GM21529 (cell line): Measurements from ENCODE around the gene SERF2.

Experiments
- ATAC-seq: cut with Tn5 transposase; IDR thresholded peaks from one replicate; pipeline ENCODE4 v1.9.1; 2021; ENCODE audit not compliant: unreplicated experiment

SERF2 gene

DNA sequence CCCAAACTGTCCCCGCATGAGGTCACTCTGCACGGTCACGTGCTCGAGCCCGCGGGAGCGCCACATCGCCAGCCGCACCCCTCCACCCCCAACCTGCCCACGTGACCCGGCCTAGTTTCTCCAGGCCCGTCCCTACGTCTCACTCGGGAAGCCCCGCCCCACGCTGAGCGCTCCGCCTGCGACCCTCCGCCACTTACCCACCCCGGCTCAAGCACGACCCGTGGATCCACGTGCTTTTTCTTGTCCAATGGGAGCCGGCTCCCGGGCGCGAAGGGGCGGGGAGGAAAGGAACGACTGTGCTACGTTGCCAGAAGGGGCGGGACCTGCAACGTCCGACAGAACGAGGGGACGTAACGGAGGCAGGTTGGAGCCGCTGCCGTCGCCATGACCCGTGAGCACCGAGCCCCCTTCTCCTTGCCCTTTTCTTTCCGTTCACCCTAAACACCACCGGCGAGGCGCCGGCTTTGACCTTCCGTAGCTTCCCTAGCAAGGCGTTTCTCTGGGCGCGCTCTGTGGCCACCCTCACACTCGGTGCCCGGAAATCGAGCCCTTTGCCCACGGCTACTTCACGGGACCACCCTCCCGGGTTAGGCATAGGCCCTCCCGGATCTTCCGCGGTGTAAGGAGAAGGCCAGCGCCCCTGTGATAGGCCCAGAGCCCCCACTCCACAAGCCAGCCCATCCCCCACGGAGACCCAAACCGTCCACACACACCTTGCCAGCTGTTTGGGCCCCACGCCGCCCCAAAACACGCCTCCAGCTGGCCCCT, at the start of gene SERF2:
SERF2 (plus strand) TSS at position 328 of the 768 bp plus-strand sequence; CDS start at position 385, 57 bp downstream.
- ATAC-seq, result peak; percentile 84

DNA sequence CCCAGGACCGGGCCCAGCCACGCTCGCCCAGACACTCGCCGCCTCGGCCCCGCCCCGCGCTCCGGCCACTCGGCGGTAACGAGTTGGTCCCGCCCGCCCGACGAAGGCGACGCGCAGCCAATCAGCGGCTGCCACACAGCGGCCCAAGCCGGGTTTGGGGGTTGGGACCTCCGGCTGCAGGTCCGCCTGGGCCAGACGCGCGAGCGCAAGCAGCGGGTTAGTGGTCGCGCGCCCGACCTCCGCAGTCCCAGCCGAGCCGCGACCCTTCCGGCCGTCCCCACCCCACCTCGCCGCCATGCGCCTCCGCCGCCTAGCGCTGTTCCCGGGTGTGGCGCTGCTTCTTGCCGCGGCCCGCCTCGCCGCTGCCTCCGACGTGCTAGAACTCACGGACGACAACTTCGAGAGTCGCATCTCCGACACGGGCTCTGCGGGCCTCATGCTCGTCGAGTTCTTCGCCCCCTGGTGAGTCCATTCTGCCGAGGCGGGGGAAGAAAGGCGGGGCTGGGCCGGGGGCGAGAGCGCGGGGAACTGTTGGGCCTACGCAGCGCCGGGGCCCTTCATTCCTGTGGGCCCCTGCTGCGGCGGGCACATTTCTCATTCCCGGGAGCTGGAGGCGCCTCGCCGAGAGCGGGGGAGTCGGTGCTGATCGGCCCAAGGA, 45.7 kb upstream of the SERF2 start, which contains the start of gene PDIA3:
PDIA3 (plus strand) TSS at position 194 of the 658 bp plus-strand sequence; CDS start at position 296, 102 bp downstream.
- peak; percentile 70 for ATAC-seq

DNA sequence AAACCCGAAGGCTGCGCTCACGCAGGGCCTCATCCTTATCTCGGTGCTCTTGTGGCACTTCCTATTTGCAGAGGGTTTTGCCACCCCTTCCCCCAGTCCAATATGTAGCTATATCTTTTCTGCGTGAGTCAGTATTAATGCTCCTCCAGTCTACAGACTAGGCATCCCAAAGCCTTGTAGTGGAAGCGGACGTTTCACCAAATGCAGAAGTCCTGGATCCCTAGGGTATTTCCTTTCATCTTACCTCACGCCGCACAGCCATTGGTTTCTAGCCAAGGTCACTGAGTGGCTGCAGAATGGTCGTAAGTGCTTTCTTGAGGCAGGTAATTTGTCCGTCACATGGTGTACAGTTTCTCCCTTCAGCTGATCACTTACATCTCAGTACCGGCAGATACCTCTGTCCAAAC, 45.2 kb upstream of the SERF2 start:
- peak; percentile 18 for ATAC-seq

DNA sequence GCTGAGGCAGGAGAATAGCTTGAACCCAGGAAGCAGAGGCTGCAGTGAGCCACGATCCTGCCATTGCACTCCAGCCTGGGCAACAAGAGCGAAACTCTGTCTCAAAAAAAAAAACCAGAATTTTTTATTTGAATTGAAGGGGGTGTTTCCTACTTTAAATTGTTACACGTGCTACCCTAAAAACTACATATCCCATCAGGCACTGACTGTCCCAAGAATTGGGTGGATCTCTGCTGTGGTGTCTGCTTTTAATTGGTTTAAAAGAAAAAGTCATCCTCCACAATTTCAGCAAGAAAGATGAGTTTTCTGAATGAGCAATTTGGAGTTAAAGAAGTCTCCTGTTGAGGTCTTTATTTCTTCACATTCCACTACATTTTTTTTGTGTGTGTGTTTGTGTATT, 43.7 kb upstream of the SERF2 start:
- no peak for ATAC-seq

DNA sequence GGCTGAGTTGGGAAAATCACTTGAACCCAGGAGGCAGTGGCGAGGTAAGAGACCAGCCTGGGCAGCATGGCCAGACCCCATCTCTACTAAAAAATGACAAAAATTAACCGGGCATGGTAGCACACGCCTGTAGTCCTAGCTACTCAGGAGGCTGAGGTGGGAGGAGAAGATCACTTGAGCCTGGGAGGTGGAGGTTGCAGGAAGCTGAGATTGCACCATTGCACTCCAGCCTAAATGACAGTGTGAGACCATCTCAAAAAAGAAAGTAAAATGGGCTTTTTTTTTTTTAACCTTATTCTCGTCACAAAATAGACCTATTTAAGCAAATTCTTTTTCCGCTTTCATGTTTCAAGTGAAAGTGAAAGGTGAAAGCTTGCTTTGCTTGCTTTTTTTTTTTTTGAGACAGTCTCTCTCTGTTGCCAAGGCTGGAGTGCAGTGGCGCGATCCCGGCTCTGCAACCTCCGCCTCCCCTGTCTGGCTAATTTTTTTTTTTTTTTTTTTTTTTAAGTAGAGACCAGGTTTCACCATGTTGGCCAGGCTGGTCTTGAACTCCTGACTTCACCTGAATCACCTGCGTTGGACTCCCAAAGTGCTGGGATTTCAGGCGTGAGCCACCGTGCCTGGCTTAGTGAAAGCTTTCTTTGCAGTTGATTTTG, 42.3 kb upstream of the SERF2 start:
- ATAC-seq, result peak; percentile 40

DNA sequence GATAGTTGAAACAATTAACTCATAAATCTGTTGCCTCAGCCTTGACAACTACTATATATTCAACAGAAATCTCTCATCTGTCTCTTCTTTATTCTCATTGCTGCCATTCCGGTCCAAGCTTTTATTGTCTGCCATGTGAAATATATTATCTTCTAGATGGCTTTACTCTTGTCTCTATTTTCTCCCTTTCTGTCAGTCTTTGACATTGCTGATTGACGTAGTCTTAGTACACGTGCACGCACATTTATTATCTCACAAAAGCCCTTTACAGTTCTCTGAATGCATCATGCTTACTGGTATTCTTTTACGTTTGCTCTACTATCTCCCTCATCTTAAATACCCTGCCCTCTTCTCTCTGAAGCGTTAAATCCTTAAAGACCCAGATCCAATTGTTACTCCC, 40.2 kb upstream of the SERF2 start:
- ATAC-seq, result no peak

DNA sequence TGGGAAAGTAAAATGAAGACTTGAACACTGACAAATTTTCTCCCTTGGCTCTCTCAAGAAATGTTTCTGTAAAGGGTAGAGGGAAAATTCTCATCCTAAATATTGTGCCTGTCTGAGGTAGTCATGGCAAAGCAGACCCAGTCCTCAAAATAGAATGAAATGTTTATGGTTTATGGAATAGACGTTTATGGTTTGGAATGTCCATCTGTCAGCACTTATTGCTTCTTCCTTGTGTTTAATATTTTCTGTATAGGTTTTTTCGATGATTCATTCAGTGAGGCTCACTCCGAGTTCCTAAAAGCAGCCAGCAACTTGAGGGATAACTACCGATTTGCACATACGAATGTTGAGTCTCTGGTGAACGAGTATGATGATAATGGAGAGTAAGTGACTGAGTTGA, 29.3 kb upstream of the SERF2 start:
- ATAC-seq, result no peak

DNA sequence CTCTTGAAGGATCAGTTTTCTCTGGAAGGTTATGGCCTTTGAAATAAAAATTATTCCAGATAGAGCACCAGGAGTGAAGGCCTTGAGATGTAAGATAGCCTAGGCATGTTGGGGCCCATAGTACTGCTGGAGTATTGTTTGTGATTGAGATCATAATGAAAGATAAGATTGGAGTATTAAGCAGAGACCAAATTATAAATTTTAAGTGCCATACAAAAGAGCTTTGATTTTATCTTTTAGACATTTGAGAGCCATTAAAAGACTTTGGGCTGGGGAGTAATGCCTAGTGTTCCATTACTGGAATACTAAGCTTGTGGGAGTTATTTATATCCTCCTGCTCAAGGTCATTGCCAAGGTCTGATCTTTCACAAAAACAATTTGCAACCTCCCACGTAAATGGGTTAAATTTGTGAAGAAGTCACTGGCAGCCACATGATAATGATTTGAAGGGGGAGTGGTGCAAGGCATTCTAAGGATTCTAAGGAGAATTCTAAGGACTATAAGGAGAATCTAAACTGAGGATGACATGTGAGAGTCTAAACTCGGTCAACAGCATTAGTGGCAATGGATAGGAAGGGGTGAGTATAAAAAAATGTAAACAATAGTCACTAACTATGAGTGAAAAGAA, 28.2 kb upstream of the SERF2 start:
- no peak for ATAC-seq

DNA sequence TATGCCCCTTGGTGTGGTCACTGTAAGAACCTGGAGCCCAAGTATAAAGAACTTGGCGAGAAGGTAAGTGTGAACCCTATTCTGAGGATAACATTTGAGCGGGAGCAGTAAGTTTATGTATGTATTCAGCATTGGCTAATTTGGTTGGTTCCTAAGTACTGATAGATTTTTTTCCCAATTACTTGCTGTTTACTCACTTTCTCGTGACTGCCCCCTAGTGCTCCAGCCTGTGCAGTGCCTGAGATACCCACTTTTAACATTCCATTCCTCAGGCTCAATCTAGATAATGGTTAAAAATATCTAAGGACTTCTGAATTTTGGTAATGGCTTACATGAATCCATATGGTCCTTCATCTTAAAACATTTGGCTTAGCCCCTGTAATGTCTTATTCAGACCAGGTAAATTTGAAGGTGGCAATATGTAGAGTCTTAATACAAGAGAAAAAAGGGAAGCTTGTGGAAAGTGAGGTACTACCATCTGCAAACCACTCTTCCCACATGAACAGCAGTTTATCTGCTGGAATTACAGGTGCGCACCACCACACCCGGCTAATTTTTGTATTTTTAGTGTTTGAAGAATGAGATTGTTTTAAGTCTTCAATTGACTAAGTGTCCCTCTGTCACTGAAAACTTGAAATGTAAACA, 22.4 kb upstream of the SERF2 start:
- no peak for ATAC-seq

DNA sequence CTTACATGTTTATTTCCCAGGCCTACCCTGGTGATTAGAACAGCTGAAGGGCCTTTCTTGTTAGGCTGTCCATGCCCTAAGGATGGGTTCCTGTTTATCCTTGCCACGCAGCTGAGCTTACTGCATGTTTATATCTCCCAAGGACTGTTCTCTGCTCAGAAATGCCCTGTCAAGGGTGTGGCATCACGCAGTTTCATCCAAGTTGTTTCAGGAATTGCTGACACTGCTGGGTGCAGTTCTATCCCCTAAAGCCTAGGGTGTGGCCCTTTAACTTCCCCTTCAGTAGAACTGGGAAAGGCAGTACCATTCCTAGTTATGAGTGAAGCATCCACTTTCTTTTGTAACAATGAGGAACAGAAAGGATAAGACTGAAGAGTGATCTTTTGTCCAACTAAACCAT, 20.3 kb upstream of the SERF2 start:
- ATAC-seq, result no peak

DNA sequence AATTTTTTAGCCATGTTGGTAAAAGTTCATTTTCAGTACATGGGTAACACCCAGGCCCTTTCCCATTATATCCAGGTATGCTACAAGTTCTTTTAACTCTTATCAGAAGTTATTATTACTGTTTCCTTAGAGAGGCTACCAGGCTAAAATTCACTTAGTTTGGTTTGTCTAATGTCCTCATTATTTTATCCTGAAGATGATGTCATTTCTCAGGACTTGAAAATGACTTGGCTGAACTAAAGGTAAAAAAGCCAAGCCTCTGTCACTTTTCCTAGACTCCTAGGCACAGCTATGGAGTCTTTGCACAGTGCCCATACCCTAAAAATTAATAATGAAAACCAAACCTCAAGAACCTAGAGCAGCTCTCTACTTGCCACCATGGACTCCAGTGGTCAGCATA, 19.5 kb upstream of the SERF2 start:
- no peak for ATAC-seq

DNA sequence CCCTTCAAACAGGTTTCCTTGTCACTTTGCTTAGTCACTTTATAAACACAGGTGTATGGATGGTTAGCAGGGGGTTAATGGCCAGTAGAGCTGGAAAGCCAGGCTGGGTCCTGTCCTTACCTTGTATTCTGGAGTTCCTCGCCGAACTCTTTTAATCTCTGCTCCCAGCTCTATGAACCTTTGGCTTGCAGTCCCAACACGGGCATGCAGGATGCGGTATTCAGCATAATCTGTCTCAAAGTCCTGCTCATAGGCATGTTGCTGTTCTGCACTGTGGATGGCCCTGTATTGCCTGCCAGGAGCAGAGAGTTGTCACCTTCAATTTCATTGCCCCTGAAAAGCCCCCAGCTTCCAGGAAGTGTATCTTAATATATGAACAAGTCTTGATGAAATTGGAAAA, 18.1 kb upstream of the SERF2 start:
- no peak for ATAC-seq

DNA sequence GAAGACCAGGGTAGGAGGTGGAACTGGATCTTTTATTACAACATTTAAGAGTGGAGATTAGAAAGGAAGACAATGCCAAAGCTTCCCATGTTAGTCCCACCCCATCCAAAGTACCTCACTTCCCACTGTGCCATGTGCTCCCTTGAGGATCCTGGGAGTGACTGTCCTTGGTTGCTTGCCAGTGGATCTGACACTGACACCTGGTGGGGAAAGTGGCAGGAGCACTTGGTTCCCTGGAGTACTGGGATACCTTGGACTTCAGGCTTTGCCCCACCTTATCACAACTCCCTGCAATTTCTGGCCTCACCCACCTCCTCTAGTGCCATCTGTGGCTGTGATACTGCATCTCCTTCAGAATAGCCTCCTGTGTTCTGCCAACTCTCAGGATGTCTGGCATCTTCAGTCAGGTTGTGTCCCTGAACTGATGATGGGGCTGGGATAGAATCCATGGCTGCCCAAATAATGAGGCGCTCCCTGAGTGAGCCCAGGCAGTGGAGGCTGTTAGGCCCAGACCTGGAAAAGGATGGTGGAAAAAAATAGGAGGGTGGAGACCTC, 16.6 kb upstream of the SERF2 start:
- ATAC-seq, result no peak

DNA sequence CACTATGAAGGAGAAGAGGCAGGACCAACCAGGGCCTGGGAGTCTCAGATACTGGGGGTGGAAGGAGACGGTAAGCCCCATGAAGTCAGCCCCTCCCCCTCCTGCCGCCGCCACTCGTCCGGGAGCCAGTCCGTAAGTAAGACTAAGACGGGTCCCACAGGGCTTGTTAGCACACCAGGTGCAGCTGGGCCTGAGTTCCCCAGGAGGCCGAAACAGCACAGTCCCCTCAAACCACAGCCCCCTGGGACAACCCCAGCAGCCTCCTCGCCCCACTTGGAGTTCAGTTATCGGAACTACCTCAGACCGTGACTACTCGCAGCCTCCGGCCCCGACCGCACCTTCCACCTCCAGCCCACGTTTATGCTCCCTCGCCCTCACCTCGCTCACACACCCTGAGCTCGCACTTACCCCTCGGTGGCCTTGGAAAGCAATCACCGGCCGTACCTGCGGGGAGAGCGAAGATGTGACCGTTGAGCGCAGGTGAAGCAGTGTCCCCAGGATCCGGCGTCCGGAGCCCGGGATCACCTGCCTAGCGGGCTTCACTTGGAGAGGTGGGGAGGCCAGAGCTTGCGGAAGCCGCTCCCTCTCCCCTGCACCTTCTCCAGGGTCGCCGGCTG, 15.9 kb upstream of the SERF2 start:
- ATAC-seq, result peak; percentile 68

DNA sequence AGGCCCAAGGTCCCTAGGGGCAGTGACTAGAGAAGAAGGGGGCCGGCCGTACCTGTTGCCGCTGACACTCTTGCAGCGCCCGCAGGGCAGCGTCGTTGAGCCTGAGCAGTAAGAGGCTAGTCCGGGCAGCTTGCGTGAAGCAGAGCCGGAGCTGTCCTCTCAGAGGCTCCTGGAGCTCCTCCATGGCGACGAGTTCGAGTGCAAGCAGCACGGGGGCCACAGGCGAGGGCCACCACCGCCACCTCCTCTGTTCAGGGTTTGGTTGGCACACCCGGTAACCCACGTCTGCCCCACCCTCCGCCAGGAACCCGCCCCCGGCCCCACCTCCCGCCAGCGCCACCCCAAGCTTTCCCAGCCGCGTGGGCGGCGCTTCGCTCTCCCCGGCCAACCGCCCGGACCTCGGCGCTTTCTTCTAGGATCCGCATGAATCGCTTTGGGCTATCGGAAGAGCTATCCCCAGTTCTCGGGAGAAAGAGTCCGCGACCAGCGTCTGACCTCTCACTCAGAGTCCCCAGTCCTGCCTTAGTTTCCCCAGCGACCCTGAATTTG, 15.3 kb upstream of the SERF2 start, which contains the start of gene ELL3:
ELL3 (minus strand) TSS at position 249 of the 549 bp plus-strand sequence; CDS start at position 184, 65 bp downstream.
- peak; percentile 32 for ATAC-seq

DNA sequence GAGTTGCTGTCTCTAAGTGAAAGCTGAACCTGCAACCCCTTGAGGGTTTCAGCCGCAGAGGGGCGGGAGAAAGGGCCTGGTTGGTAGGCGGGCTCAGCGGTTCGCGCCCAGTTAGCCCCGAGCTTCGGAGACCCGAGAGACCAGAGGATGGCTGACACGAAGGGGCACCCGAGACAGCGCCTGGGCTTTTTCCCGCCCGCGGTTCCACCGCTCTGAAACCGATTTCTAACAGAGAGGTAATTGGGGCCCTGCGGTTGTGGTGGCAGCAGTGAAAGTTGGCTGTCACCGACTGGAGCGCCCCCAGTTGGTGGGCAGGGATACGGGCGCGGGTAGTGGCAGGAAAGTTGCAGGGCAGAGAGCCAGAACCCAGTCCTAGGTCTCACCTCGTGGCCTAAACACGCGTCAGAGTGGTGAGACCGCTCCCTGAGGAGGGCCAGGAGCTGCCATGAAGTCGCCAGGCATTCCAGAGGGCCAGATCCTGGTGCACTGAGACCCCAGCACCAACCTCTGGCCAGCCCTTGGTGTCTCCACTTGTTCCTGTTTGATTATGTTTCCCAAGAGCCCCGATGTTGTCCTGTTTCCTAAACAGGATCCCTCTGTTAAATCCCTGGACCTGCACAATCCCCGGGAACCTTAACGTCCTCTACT, 14.7 kb upstream of the SERF2 start:
- ATAC-seq, result peak; percentile 54

DNA sequence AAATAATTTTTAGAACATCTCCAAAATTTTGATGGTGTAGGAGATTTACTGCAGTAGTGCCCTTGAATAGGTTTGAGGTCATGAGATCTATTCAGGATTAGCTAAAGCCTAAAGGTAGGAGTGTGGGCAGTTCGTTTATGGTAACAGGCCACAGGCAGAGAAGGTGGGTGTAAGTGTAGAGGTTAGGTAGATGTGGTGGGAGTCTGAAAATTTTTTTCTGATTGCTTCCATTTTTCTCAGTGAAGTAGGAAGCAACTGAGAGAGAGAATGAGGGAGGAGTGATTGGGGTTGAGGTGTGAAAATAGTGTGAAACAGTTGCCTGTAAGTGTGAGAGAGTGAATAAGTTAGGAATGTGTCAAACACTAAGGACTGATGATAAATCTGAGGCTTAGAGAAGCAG, 13.1 kb upstream of the SERF2 start:
- ATAC-seq, result no peak

DNA sequence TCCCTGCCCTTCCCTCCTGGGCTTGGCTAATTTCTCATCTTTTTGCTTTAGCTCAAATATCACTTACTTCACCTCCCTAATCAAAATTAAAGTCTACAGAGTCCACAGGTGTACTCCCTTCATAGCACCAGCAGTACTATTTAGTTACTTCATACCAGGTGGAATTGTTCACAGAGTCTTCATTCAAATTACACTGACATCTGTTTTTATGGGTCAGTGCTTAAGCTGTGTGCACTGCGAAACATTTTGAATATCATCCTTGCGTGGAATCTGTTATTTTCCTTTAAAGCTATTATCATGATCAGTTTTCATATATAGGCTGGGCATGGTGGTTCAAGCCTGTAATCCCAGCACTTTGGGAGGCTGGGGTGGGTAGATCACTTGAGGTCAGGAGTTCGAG, 2.7 kb upstream of the SERF2 start:
- no peak for ATAC-seq

DNA sequence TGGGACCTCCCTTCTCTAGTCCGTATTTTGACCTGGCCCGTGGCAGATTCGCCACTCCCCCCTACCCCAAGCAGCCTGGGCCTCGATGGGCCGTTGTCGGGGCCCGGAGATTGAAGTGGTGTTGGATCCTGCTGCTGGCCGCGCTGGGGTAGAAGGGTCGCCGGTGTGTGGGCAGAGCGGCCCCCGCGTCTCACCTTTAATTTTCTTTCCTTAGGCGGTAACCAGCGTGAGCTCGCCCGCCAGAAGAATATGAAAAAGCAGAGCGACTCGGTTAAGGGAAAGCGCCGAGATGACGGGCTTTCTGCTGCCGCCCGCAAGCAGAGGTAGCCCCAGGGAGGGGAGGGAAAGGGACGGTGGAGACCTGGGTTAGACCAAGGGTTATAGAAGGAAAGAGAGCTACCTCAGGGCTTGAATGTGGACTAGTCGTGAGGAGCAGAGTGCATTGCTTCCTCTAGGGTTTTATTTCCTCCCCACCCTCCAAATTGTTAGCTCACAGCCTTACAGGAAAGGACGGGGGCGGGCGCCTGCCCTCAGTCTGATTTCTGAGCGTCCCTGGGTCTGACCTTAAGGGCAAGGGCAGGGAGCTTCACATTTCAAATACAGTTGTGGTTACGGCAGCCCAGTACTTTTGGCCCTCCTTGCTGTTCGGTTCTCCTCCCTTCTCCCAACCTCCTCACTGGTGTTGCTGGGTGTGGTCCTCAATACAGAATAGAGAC, 799 bp downstream of the SERF2 start:
- no peak for ATAC-seq
